Neural progenitor cell (in vitro differentiated cells): ENCODE results near the gene CLN5.

Source experiments
- CTCF ChIP-seq: fragments of 200-600 bp; sonication (generic); IDR thresholded peaks from 2 replicates; pipeline ENCODE4 v1.5.1; 2017; ENCODE audit warnings: antibody characterized with exemption, mild to moderate bottlenecking
- EZH2 ChIP-seq: fragments of 200-600 bp; sonication (generic); IDR thresholded peaks from 2 replicates; pipeline ENCODE4 v1.6.1; 2017; ENCODE audit warnings: antibody characterized with exemption, mild to moderate bottlenecking, moderate library complexity
- EZH2phosphoT487 ChIP-seq: fragments of 200-600 bp; sonication (generic); IDR thresholded peaks from 2 replicates; pipeline ENCODE4 v1.6.1; 2017; ENCODE audit warnings: antibody characterized with exemption

- no peak for TF ChIP-seq CTCF
- TF ChIP-seq EZH2 = no peak
- TF ChIP-seq EZH2phosphoT487 = no peak
Measured at GRCh38 chr13:77048681-77049080, 56.8 kb downstream of the CLN5 start.
